Measurements from ENCODE around the gene MLH3. TPM values are rescaled to one million over a fixed set of nuclear protein-coding genes. Genes with fewer than 3 reads are reported as not detected.
"Not testable (repeated sequence)": the region's sequence is repeated elsewhere in the genome, so short reads cannot be mapped to it uniquely, and the experiment has no call there.

Gene MLH3
- total and polyA plus RNA-seq, 2 experiments from 2014 or later, result 10.8 to 12.3 TPM

- Histone ChIP-seq H3K4me1 (ENCODE audit: insufficient read depth) (peaks cover 18% of the 10 kb centered on the region), H3K27ac (peak overlapping the region; percentile 74), H4K20me1 (ENCODE audit: insufficient read depth) (no peaks in the 10 kb centered on the region), H3K9me2 (ENCODE audit: insufficient read depth) (no peaks in the 10 kb centered on the region), H3K36me3 (ENCODE audit: low read depth) (no peaks in the 10 kb centered on the region), H2AFZ (peak overlapping the region; percentile 75), H3K27me3 (replicated peaks; ENCODE audit: insufficient read depth) (no peaks in the 10 kb centered on the region), H3K4me3 (no peak overlapping the region), H3K9me3 (ENCODE audit: low read depth) (no peaks in the 10 kb centered on the region), H3F3A (ENCODE audit: insufficient read depth) (peaks cover 23% of the 10 kb centered on the region; the same call in 1 of the 2 replicates), H3K4me2 (ENCODE audit: unreplicated experiment) (peak overlapping the region; percentile 86), H3K9ac (peak overlapping the region; percentile 80; the same call in 1 of the 2 replicates), H3K79me2 (ENCODE audit: insufficient read depth) (no peaks in the 10 kb centered on the region; the same call in 1 of the 2 replicates)
- in situ Hi-C loops (cut with MboI), result loop anchor here (10.0 kb wide), 1 partner anchor 136 kb away; no protein-coding TSS in a partner anchor
- WGBS, 2 experiments (ENCODE audit: low coverage in 1 of 2, low lambda C conversion rate in 2 of 2, missing lambda C conversion rate in 2 of 2), result 13 to 15% methylated on average over 9 of the region's 9 CpGs
- TF ChIP-seq EZH2phosphoT487 (IDR thresholded peaks at IDR 0.05; ENCODE audit: insufficient read depth, low read depth), result no peak
- TF ChIP-seq EZH2 (IDR thresholded peaks at IDR 0.05; ENCODE audit: insufficient read depth, poor library complexity, severe bottlenecking), result no peak
- peak; percentile 74 for DNase-seq
Observed at GRCh38 chr14:75070383-75070782, 19.1 kb upstream of the MLH3 start.

GRCh38 chr14:75069811-75070145 lies 18.5 kb upstream of the MLH3 start:
- WGBS, 2 experiments (ENCODE audit: low coverage in 1 of 2, low lambda C conversion rate in 2 of 2, missing lambda C conversion rate in 2 of 2), result 29% methylated on average over 12 of the region's 12 CpGs
- H3K9me2 ChIP-seq (ENCODE audit: insufficient read depth), result no peaks in the 10 kb centered on the region
- H3K4me1 ChIP-seq (ENCODE audit: insufficient read depth), result peaks cover 18% of the 10 kb centered on the region
- H4K20me1 ChIP-seq (ENCODE audit: insufficient read depth), result no peaks in the 10 kb centered on the region
- H3K79me2 ChIP-seq (ENCODE audit: insufficient read depth), result no peaks in the 10 kb centered on the region; the same call in 1 of the 2 replicates
- H3K27me3 ChIP-seq (replicated peaks; ENCODE audit: insufficient read depth), result no peaks in the 10 kb centered on the region
- no peaks in the 10 kb centered on the region for H3K9me3 ChIP-seq (ENCODE audit: low read depth)
- peak overlapping the region; percentile 73 for H3K4me3 ChIP-seq
- H3K36me3 ChIP-seq (ENCODE audit: low read depth), result no peaks in the 10 kb centered on the region
- H2AFZ ChIP-seq, result peak overlapping the region; percentile 75
- no peak for DNase-seq
- in situ Hi-C loops (cut with MboI), result loop anchor here (10.0 kb wide), 1 partner anchor 135 kb away; no protein-coding TSS in a partner anchor
- H3K4me2 ChIP-seq (ENCODE audit: unreplicated experiment), result peak overlapping the region; percentile 86
- peaks cover 23% of the 10 kb centered on the region; the same call in 1 of the 2 replicates for H3F3A ChIP-seq (ENCODE audit: insufficient read depth)
- H3K9ac ChIP-seq, result peak overlapping the region; percentile 80
- no peak for TF ChIP-seq EZH2 (IDR thresholded peaks at IDR 0.05; ENCODE audit: insufficient read depth, poor library complexity, severe bottlenecking)
- no peak for TF ChIP-seq EZH2phosphoT487 (IDR thresholded peaks at IDR 0.05; ENCODE audit: insufficient read depth, low read depth)
- peak overlapping the region; percentile 74 for H3K27ac ChIP-seq

GRCh38 chr14:75069121-75069810 lies 18.0 kb upstream of the MLH3 start, which contains the start of gene ZC2HC1C:
ZC2HC1C (plus strand) TSS chr14:75069641; CDS start chr14:75070574, 933 bp downstream.
- Histone ChIP-seq H3F3A (ENCODE audit: insufficient read depth) (peaks cover 23% of the 10 kb centered on the region; the same call in 1 of the 2 replicates), H3K9me3 (ENCODE audit: low read depth) (no peaks in the 10 kb centered on the region), H3K27me3 (replicated peaks; ENCODE audit: insufficient read depth) (no peaks in the 10 kb centered on the region), H3K27ac (peak within 1 kb of the TSS; percentile 74), H3K4me1 (ENCODE audit: insufficient read depth) (peaks cover 18% of the 10 kb centered on the region), H3K9me2 (ENCODE audit: insufficient read depth) (no peaks in the 10 kb centered on the region), H3K9ac (peak within 1 kb of the TSS; percentile 80), H3K4me3 (peak within 1 kb of the TSS; percentile 73), H2AFZ (peak within 1 kb of the TSS; percentile 75), H4K20me1 (ENCODE audit: insufficient read depth) (no peaks in the 10 kb centered on the region), H3K4me2 (ENCODE audit: unreplicated experiment) (peak within 1 kb of the TSS; percentile 86), H3K79me2 (ENCODE audit: insufficient read depth) (no peaks in the 10 kb centered on the region; the same call in 1 of the 2 replicates), H3K36me3 (ENCODE audit: low read depth) (no peaks in the 10 kb centered on the region)
- peak; percentile 94 for DNase-seq
- TF ChIP-seq EZH2phosphoT487 (IDR thresholded peaks at IDR 0.05; ENCODE audit: insufficient read depth, low read depth), result no peak
- 2 to 3% methylated on average over 49 to 50 of the region's 58 CpGs for WGBS, 2 experiments (ENCODE audit: low coverage in 1 of 2, low lambda C conversion rate in 2 of 2, missing lambda C conversion rate in 2 of 2)
- in situ Hi-C loops (cut with MboI), result no loop called here

GRCh38 chr14:75068294-75069120 lies 17.2 kb upstream of the MLH3 start:
- no peak for DNase-seq
- Histone ChIP-seq H3K36me3 (ENCODE audit: low read depth) (no peaks in the 10 kb centered on the region), H3K27me3 (replicated peaks; ENCODE audit: insufficient read depth) (no peaks in the 10 kb centered on the region), H2AFZ (peak overlapping the region; percentile 75), H3K9me3 (ENCODE audit: low read depth) (no peaks in the 10 kb centered on the region), H3K9ac (peak overlapping the region; percentile 80), H3K4me1 (ENCODE audit: insufficient read depth) (peaks cover 18% of the 10 kb centered on the region), H3F3A (ENCODE audit: insufficient read depth) (peaks cover 23% of the 10 kb centered on the region; the same call in 1 of the 2 replicates), H3K9me2 (ENCODE audit: insufficient read depth) (no peaks in the 10 kb centered on the region), H4K20me1 (ENCODE audit: insufficient read depth) (no peaks in the 10 kb centered on the region), H3K27ac (peak overlapping the region; percentile 74), H3K4me2 (ENCODE audit: unreplicated experiment) (peak overlapping the region; percentile 86), H3K79me2 (ENCODE audit: insufficient read depth) (peaks cover under 1% of the 10 kb centered on the region; the same call in 1 of the 2 replicates), H3K4me3 (peak overlapping the region; percentile 73)
- in situ Hi-C loops (cut with MboI), result no loop called here
- TF ChIP-seq EZH2 (IDR thresholded peaks at IDR 0.05; ENCODE audit: insufficient read depth, poor library complexity, severe bottlenecking) (no peak), EZH2phosphoT487 (IDR thresholded peaks at IDR 0.05; ENCODE audit: insufficient read depth, low read depth) (no peak)
- 4 to 6% methylated on average over 15 of the region's 15 CpGs for WGBS, 2 experiments (ENCODE audit: low coverage in 1 of 2, low lambda C conversion rate in 2 of 2, missing lambda C conversion rate in 2 of 2)

GRCh38 chr14:75067765-75068164 lies 16.5 kb upstream of the MLH3 start:
- DNase-seq; H3K4me2 ChIP-seq (ENCODE audit: unreplicated experiment); in situ Hi-C loops (cut with MboI); H3K27ac ChIP-seq; H3K36me3 ChIP-seq (ENCODE audit: low read depth); H3K9me3 ChIP-seq (ENCODE audit: low read depth); H2AFZ ChIP-seq; H3K79me2 ChIP-seq (ENCODE audit: insufficient read depth); H4K20me1 ChIP-seq (ENCODE audit: insufficient read depth); H3K9me2 ChIP-seq (ENCODE audit: insufficient read depth); H3K27me3 ChIP-seq (replicated peaks; ENCODE audit: insufficient read depth): not testable (repeated sequence)
- Histone ChIP-seq H3F3A (ENCODE audit: insufficient read depth) (peaks cover 23% of the 10 kb centered on the region; the same call in 1 of the 2 replicates), H3K4me3 (0 out of 2 replicates have a peak overlapping the region, but pooled peaks have one; percentile 73), H3K4me1 (ENCODE audit: insufficient read depth) (peaks cover 20% of the 10 kb centered on the region), H3K9ac (0 out of 2 replicates have a peak overlapping the region, but pooled peaks have one; percentile 80)
- 91 to 97% methylated on average over 4 of the region's 4 CpGs for WGBS, 2 experiments (ENCODE audit: low coverage in 1 of 2, low lambda C conversion rate in 2 of 2, missing lambda C conversion rate in 2 of 2)
